B cell (primary cell): ENCODE measurements around the gene CENPO. TPM values are rescaled to one million over a fixed set of nuclear protein-coding genes. Genes with fewer than 3 reads are reported as not detected.

Experiments
- ATAC-seq: fragments of 200-7000 bp; cut with Tn5 transposase; one replicate; pipeline ENCODE4 v1.10.0; 2021; ENCODE audit warnings: low read depth, mild to moderate bottlenecking, moderate number of reproducible peaks, moderate library complexity
- CTCF ChIA-PET: fragments of 350-600 bp; sonication (Branson Sonifier 250); formaldehyde crosslinking; loops from one replicate; lab custom pipeline; 2021; ENCODE audit warnings: antibody characterized with exemption, inconsistent platforms; lab: Charles Lee
- POLR2A ChIA-PET: fragments of 350-600 bp; sonication (Branson Sonifier 250); formaldehyde crosslinking; loops from one replicate; lab custom pipeline; 2021; ENCODE audit warnings: antibody characterized with exemption; lab: Charles Lee
- DNase-seq: peaks from one replicate; pipeline ENCODE4 v3.0.0; 2013
- H2AFZ ChIP-seq: 2 replicates; pipeline ENCODE4 v1.6.1; 2012; ENCODE audit warnings: mild to moderate bottlenecking, low read depth, low read length; ENCODE audit not compliant: insufficient read depth, poor library complexity, severe bottlenecking
- H3K27ac ChIP-seq, 2 donors: 1 replicate in 1 of 2; 2 replicates in 1 of 2; pipeline ENCODE4 v1.5.1; 2012 to 2013; ENCODE audit warnings: low read length in 2 of 2, mild to moderate bottlenecking in 2 of 2, moderate library complexity in 1 of 2
- H3K27me3 ChIP-seq, 4 experiments: fragments of 200-600 bp in 1 of 4; sonication (generic) in 1 of 4; replicated peaks in 1 of 4; 1 replicate in 2 of 4; 2 replicates in 2 of 4; pipeline versions ENCODE4 v1.6.1 to v1.7.0; 2013 to 2016; ENCODE audit warnings: low read length in 3 of 4, mild to moderate bottlenecking in 2 of 4, mixed read lengths in 1 of 4, moderate library complexity in 1 of 4; ENCODE audit not compliant: insufficient read depth in 4 of 4, control insufficient read depth in 3 of 4; ENCODE audit errors: control extremely low read depth in 1 of 4
- H3K36me3 ChIP-seq, 2 experiments: replicated peaks in 1 of 2; 1 replicate in 1 of 2; 2 replicates in 1 of 2; pipeline versions ENCODE4 v1.6.1 to v1.7.1; 2013; ENCODE audit warnings: low read length in 1 of 2; ENCODE audit not compliant: insufficient read depth in 2 of 2, control insufficient read depth in 1 of 2; ENCODE audit errors: control extremely low read depth in 1 of 2, extremely low read depth in 1 of 2
- H3K4me1 ChIP-seq, 2 donors: fragments of 200-600 bp in 1 of 2; sonication (generic) in 1 of 2; 1 replicate in 1 of 2; 2 replicates in 1 of 2; pipeline versions ENCODE4 v1.5.1 to v1.6.1; 2013 to 2017; ENCODE audit warnings: low read length in 2 of 2; ENCODE audit not compliant: control insufficient read depth in 2 of 2, insufficient read depth in 2 of 2
- H3K4me2 ChIP-seq: replicated peaks from 2 replicates; pipeline ENCODE3; 2012; ENCODE audit warnings: mild to moderate bottlenecking, low read depth, low read length; ENCODE audit not compliant: poor library complexity, severe bottlenecking
- H3K4me3 ChIP-seq, 5 experiments: fragments of 200-600 bp in 1 of 5; sonication (generic) in 1 of 5; 1 replicate in 3 of 5; 2 replicates in 2 of 5; pipeline versions ENCODE4 v1.5.1 to v1.7.0; 2011 to 2016; ENCODE audit warnings: low read length in 4 of 5, mild to moderate bottlenecking in 4 of 5, low read depth in 2 of 5, control low read depth in 1 of 5, moderate library complexity in 1 of 5; ENCODE audit not compliant: insufficient read depth in 1 of 5; ENCODE audit errors: control extremely low read depth in 1 of 5, extremely low read depth in 1 of 5
- H3K79me2 ChIP-seq: fragments of 200-600 bp; sonication (generic); one replicate; pipeline ENCODE4 v1.6.0; 2016; ENCODE audit warnings: low read length; ENCODE audit not compliant: control insufficient read depth, insufficient read depth
- H3K9ac ChIP-seq: fragments of 200-600 bp; sonication (generic); 2 replicates; pipeline ENCODE4 v1.6.1; 2017; ENCODE audit warnings: mild to moderate bottlenecking, low read length, moderate library complexity
- H3K9me3 ChIP-seq, 3 donors: one replicate each; pipeline versions ENCODE4 v1.6.1 to v1.7.1; 2013; ENCODE audit warnings: low read length in 2 of 3; ENCODE audit not compliant: control insufficient read depth in 2 of 3, insufficient read depth in 1 of 3; ENCODE audit errors: control extremely low read depth in 1 of 3
- H4K20me1 ChIP-seq: 2 replicates; pipeline ENCODE4 v1.6.0; 2012; ENCODE audit warnings: mild to moderate bottlenecking, low read length; ENCODE audit not compliant: insufficient read depth, control insufficient read depth, poor library complexity, severe bottlenecking
- H3K27ac Mint-ChIP-seq: one replicate; pipeline ENCODE4 v1.8.0; 2021; ENCODE audit warnings: mixed read lengths
- H3K27me3 Mint-ChIP-seq: one replicate; pipeline ENCODE4 v1.8.0; 2021; ENCODE audit warnings: mixed read lengths
- H3K4me1 Mint-ChIP-seq: one replicate; pipeline ENCODE4 v1.8.0; 2021; ENCODE audit warnings: mixed read lengths
- H3K4me3 Mint-ChIP-seq: one replicate; pipeline ENCODE4 v1.8.0; 2021; ENCODE audit warnings: mixed read lengths
- H3K9me3 Mint-ChIP-seq: one replicate; pipeline ENCODE4 v1.8.0; 2022; ENCODE audit warnings: mixed read lengths; ENCODE audit not compliant: insufficient read depth
- EZH2 ChIP-seq: IDR thresholded peaks from 2 replicates; pipeline ENCODE4 v1.6.1; 2012; ENCODE audit warnings: borderline replicate concordance, low read depth, mild to moderate bottlenecking, moderate library complexity, low read length; ENCODE audit not compliant: insufficient read depth, poor library complexity, severe bottlenecking
- WGBS: methylation state at CpG from one replicate; pipeline ENCODE4 v1.1.5; 2013; ENCODE audit warnings: missing lambda C conversion rate; ENCODE audit not compliant: insufficient coverage; 5-methylcytosine and 5-hydroxymethylcytosine counted together
- intact Hi-C: fragments of 100-400 bp; cut with micrococcal nuclease; formaldehyde crosslinking; loops from one replicate; pipeline ENCODE4 v1.10.0; 2022
- polyA plus RNA-seq: library from polyadenylated mRNA; depleted of rRNA; stranded (reverse); fragments of >200 nt; gene quantifications from 2 replicates; pipeline ENCODE4 v1.2.3, GENCODE V29; 2012
- total RNA-seq, 2 donors: library from RNA; stranded (reverse); fragments of 120-200 nt in 1 of 2; gene quantifications; 1 replicate in 1 of 2; 2 replicates in 1 of 2; pipeline versions ENCODE4 v1.2.3 to v1.2.4, GENCODE V29; 2013 to 2022
- TF ChIP-seq, protein P1 (sequence below): fragments of 200-600 bp; IDR thresholded peaks from one replicate; pipeline ENCODE4 v1.8.0; 2022; ENCODE audit warnings: antibody characterized with exemption, mild to moderate bottlenecking

Gene CENPO
- total and polyA plus RNA-seq, 2 donors (not counting 1 experiment from before 2014, with no cell fraction given), result 4.5 to 10.4 TPM

DNA sequence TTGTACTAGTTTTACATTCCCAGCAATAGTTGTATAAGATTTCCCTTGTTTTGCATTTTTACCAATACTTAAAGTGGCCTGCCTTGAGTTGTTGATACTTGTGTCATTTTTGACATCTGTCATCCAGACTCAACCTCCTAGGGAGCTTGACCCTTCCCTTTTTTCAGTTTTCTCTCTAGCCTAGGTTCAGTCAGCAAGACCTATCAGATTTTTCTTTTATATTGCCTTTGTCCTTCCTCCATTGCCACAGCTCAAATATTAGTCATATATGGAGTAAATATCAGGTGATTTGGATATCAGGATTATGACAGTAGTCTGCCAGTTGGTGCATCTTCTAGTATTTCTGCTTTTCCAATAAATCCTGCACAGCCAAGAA is 13.4 kb downstream of the CENPO start:
- no peak overlapping the region for H3K27ac ChIP-seq
- H3K9me3 ChIP-seq, result peaks cover 0 to 8% (median 0%) of the 10 kb centered on the region in 3 donors
- H3K4me3 Mint-ChIP-seq, result no peak overlapping the region
- ChIA-PET POLR2A (no interaction called here), CTCF (interaction anchor here (0.8 kb wide), 1 partner anchor 21 kb away, joined by 3 read pairs; no protein-coding TSS in a partner anchor)
- H3K4me1 Mint-ChIP-seq, result no peaks in the 10 kb centered on the region
- H4K20me1 ChIP-seq, result no peaks in the 10 kb centered on the region
- no peaks in the 10 kb centered on the region for H3K27me3 ChIP-seq
- H2AFZ ChIP-seq, result no peak overlapping the region
- H3K4me1 ChIP-seq, result no peaks in the 10 kb centered on the region
- ATAC-seq (no peak), DNase-seq (no peak)
- no peak overlapping the region for H3K27ac Mint-ChIP-seq
- TF ChIP-seq, protein P1, sequence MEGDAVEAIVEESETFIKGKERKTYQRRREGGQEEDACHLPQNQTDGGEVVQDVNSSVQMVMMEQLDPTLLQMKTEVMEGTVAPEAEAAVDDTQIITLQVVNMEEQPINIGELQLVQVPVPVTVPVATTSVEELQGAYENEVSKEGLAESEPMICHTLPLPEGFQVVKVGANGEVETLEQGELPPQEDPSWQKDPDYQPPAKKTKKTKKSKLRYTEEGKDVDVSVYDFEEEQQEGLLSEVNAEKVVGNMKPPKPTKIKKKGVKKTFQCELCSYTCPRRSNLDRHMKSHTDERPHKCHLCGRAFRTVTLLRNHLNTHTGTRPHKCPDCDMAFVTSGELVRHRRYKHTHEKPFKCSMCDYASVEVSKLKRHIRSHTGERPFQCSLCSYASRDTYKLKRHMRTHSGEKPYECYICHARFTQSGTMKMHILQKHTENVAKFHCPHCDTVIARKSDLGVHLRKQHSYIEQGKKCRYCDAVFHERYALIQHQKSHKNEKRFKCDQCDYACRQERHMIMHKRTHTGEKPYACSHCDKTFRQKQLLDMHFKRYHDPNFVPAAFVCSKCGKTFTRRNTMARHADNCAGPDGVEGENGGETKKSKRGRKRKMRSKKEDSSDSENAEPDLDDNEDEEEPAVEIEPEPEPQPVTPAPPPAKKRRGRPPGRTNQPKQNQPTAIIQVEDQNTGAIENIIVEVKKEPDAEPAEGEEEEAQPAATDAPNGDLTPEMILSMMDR, result no peak
- no peak for TF ChIP-seq EZH2
- H3K79me2 ChIP-seq, result peaks cover 7% of the 10 kb centered on the region
- no peaks in the 10 kb centered on the region for H3K9me3 Mint-ChIP-seq
- no peak overlapping the region for H3K4me3 ChIP-seq
- no peak overlapping the region for H3K4me2 ChIP-seq
- no peaks in the 10 kb centered on the region for H3K36me3 ChIP-seq
- intact Hi-C loops, result no loop called here
- H3K9ac ChIP-seq, result no peak overlapping the region
- H3K27me3 Mint-ChIP-seq, result no peaks in the 10 kb centered on the region

DNA sequence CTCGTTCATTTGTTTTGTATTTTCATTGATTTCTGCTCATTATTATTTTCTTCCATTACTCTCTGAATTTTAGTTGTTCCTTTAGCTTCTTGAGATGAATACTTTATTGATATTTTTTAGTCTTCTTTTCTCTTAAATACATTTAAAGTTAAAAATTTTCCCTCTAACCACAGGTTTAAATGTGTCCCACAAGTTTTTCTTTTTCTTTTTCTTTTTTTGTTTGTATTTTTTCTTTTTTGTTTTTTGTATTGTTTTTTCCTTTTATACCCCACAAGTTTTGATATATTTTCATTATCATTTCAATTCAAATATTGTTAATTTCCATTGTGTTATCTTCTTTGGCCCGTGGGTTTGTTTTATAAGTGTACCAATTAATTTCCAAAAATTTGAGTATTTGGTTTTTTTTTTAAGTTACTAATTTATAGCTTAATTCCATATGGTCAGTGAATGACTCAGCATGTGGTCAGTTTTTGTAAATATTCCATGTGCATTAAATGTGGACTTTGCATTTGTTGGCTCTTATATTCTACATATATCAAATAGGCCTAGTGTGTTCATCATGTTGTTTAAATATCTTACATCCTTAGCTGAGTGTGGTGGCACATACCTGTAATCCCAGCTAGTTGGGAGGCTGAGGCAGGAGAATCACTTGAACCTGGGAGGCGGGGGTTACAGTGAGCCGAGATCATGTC is 16.2 kb downstream of the CENPO start:
- Histone ChIP-seq H3K36me3 (peaks cover 0 to 5% of the 10 kb centered on the region in 2 experiments), H3K4me1 (no peaks in the 10 kb centered on the region), H3K27me3 (no peaks in the 10 kb centered on the region), H2AFZ (no peak overlapping the region), H3K4me3 (no peak overlapping the region), H3K4me2 (no peak overlapping the region), H3K79me2 (peaks cover 32% of the 10 kb centered on the region), H3K27ac (no peak overlapping the region), H3K9me3 (peaks cover 0 to 8% (median 0%) of the 10 kb centered on the region in 3 donors), H4K20me1 (no peaks in the 10 kb centered on the region), H3K9ac (no peak overlapping the region)
- Mint-ChIP-seq H3K27me3 (no peaks in the 10 kb centered on the region), H3K4me3 (no peak overlapping the region), H3K4me1 (no peaks in the 10 kb centered on the region), H3K9me3 (no peaks in the 10 kb centered on the region), H3K27ac (no peak overlapping the region)
- ChIA-PET POLR2A (no interaction called here), CTCF (no interaction called here)
- no CpG with 5 or more reads among the region's 4 CpGs for WGBS
- intact Hi-C loops, result no loop called here
- ATAC-seq (no peak), DNase-seq (no peak)
- TF ChIP-seq, protein P1, result no peak
- no peak for TF ChIP-seq EZH2
